Activated T-cell treated with anti-CD3 and anti-CD28 coated beads for 1 hour (primary cell): ENCODE measurements around the gene PI4KA.

Experiments used
- DNase-seq: peaks from one replicate; pipeline ENCODE4 v3.0.0-alpha.2; 2020; ENCODE audit warnings: low read depth

PI4KA gene

DNA sequence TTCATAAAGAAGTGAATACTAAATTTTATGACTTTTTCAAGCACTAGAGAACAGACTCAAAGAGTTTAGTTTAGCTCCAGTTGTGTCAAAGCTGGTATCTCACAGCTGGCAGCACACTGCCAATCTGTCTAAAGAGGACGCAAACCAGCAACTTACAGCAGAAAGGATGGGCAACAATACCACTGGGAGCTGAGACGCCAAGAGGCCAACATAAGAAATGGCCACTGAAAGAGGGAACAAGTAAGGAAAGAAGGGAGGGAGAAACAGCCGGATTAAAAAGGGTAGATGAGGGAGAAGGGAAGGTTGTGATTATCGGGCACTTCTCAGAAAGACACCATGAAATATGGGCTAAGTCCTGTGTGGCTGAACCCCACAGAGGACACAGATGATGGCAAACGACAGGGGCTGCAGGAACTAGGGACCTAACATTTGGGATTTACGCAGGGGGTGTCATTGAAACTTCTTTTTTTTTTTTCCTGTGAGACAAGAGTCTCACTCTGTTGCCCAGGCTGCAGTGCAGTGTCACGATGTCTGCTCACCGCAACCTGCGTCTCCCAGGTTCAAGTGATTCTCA is 43.0 kb downstream of the PI4KA start:
- no peak for DNase-seq

- no peak for DNase-seq
These were observed 44.3 kb downstream of the PI4KA start for GRCh38 chr22:20814221-20814808.

- DNase-seq: no peak
These were observed 45.6 kb downstream of the PI4KA start for GRCh38 chr22:20813056-20813455.

DNA sequence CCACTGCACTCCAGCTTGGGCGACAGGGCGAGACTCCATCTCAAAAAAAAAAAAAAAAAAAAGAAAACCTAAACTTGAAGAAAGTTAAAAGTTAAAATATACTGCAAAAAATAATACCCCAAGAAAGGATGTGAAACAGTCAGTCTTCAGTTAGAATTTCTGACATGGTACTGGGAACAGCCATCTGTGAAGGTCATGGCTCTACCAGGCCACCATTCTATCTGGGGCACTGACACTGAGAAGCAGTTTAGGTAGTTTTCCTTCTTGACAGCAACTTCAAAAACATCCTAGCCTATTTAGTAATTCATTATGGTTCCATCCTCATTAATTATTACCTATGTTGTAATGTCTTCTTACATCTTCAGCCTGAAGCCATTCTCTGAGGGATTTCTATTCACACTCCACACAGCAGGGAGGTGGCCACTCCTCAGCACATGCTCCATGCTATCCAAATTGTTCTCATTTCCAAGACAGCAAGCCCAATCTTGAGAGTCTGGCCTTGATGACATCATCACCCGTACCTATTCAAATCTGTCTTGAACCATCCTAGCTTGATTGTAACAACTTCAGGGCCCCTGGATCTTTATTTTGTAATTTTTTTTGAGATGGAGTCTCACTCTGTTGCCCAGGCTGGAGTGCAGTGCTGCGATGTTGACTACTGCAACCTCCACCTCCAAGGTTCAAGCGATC is 46.5 kb downstream of the PI4KA start:
- DNase-seq: no peak

- no peak for DNase-seq
These were observed 47.4 kb downstream of the PI4KA start for GRCh38 chr22:20811171-20811570.

- DNase-seq: no peak
These were observed 48.0 kb downstream of the PI4KA start for GRCh38 chr22:20810645-20811044.

DNA sequence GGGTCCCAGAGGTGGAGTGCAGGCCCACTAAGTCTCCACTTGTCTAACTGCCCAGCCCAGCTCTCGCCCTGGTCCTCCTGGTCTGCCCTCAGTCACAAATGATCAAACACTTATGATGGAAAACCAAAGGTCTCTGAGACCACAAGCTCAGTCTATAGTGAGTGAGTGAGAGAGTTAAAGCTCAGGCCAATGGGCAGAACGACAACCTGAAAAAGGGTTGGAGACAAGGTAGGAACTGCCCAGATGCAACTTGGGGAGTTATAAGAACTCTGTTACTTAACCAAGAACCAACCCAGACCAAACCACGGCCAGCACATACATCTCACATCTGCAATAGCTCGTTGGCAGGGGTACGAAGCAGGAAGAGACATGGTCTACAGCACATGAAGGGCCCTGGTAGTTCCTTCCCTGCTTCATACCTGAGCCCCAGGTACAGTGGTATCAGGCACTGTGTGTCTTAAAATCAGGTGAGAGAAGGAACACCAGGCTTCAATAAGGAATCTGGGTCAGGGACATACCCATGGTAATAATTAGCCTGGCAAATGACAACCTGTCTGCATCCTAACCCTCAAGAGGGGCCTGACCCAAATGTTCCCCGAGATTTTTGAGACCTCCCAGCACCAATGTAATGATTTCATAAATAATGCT is 48.9 kb downstream of the PI4KA start:
- no peak for DNase-seq

DNA sequence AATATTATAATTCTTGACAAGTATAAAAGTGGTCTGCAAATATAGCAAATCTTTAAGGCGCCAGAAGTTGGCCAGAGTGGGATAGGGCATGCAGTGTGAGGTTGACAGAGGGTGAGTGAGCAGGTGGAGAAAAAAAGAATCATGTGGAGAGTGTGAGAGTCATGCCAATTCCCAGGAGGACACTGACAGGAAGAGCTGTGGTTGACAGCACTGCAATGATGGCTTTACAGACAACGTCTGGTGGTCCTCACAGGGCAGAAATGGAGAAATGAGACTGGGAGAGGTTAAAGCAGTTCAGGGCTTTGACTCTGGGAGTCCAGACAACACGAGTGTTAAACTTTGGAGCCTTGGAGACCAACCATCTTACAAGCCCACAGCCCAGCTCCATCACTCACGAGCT is 49.8 kb downstream of the PI4KA start:
- DNase-seq: no peak

DNA sequence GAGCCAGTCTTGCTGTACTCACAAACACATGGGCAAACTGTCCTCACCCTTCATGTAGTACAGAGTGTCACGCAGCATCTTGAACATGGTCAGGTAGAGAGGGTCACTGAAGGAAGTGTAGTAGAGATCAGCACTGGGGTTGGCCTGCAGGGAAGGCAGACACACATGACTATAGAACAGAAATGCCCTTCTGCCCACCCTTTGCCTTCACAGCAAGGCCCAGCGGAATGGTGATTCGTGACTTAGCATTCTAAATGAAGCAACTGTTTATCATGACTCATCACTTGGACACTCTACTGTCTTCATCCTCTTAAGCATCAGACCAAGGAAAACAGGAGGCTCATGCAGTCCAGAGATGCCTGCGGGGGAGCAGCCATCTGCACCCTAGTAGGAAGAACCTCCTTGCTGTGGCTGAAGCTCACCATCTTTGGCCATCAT is 51.3 kb downstream of the PI4KA start:
- DNase-seq: no peak

DNA sequence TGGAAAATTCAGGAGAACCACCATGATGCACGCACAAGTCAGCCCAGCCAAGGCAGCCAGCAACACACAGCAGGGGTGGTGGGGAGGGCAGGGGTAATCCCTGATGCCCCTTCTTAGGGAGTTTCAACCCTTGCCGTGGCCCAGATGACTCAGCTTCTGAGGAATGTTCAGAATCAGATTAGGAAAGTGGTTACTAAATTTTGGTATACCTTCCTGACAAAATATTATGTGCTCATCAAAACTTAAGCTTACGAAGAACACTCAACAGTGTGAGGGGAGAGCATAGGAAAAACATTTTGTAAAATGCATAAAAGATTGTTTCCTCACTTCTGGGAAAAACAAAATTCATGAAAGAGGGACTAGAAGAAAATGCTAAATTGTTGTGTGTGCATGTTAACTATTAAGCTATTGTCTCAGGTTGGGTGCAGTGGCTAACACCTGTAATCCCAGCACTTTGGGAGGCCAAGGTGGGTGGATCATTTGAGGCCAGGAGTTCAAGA is 52.6 kb downstream of the PI4KA start:
- no peak for DNase-seq

DNA sequence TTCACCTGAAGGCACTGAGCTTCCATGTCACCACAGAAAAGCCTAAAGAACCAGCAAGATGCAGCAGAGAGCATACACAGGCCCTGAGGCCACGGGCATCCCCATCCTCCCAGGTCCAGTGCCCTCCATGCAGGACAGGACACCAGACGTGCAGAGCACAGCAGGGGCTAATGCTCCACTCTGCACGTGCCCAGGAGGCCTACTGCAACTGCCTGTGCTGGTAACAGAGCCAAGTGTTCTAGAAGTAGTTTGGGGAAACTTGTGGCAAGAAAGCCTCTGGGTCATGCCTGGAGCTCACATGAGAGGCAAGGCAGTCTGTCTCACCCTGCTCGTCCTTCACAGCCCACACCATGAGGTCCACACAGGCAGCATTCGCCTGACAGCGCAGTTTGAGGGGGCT is 54.0 kb downstream of the PI4KA start:
- no peak for DNase-seq

DNA sequence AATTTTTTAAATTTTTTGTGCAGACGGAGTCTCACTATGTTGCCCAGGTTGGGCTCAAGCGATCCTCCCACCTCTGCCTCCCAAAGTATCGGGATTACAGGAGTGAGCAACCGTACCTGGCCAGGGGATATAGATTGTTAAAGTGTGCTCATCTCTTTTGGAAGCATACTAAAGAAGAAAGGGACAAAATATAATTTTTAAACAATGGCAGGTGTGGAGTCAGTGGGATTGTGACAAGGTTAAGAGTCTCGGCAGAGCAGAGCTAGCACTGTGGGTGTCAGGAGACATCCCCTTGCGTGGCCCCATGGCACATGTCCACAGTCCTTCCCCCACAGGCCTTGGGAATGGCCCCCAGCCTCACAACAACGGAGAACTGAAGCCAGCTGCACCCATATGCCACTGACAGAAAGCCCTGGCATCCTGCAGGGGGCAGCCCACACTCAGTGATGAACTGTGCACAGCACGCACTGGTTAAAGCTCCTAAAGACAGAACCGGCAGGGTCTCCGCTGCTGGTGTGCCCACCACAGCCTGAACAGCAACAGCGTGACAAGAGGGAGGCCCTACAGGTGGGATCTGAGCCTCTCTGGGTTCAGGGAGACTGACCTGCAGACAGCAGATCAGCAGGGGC is 54.8 kb downstream of the PI4KA start:
- no peak for DNase-seq

- no peak for DNase-seq
These were observed 55.6 kb downstream of the PI4KA start for GRCh38 chr22:20802922-20803553.

DNA sequence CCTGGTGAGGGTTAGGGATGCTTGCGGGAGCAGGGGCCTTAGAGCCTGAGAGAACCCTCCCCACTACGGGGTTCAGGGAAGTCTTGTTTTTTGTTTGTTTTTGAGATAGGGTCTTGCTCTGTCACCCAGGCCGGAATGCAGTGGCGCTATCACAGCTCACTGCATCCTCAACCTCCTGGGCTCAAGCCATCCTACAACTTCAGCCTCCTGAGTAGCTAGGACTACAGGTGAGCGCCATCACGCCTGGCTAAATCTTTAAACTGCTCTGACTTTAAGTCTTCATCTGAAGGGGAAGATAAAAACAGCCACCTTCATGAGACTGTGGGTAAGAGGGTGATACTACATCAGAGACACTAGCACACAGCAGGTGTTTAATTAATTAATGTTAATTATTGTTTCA is 56.2 kb downstream of the PI4KA start:
- DNase-seq: no peak

- no peak for DNase-seq
These were observed 59.2 kb downstream of the PI4KA start for GRCh38 chr22:20799449-20799848.

DNA sequence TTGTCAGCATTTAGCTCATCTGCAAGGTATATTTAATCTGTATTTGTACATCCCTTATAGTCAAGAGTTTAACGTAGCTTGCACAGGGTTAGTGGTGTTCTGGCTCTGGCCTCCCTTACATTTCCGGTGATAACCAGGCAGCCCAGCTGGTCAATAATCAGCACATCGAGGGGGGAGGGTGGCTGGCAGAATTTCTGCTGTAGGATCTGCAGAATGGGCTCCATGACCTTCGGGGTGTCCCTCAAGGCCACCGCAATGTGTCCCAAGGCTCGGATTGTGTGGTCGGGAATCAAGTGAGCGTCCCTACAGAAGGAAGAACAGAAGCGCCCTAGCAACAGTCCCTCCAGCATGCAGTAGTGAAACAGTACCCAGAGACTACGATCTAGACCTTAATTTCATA is 59.6 kb downstream of the PI4KA start:
- no peak for DNase-seq

- no peak for DNase-seq
These were observed 60.4 kb downstream of the PI4KA start for GRCh38 chr22:20798218-20798617.

GRCh38 chr22:20796731-20797130 is 61.9 kb downstream of the PI4KA start:
- DNase-seq: no peak

GRCh38 chr22:20794650-20795413 is 63.8 kb downstream of the PI4KA start:
- no peak for DNase-seq

- DNase-seq: no peak
These were observed 64.6 kb downstream of the PI4KA start for GRCh38 chr22:20793748-20794649.
